Stimulated activated CD4-positive, alpha-beta T cell treated with anti-CD3 and anti-CD28 coated beads, Interleukin-1b, Interleukin-23, amount 100 ng/mL, for 4 hours (primary cell): ENCODE results near the gene NUDT16L1.

Experiments used
- DNase-seq, 2 donors: peaks; one replicate each; pipeline ENCODE4 v3.0.0-alpha.2; 2020; ENCODE audit warnings: low read depth in 2 of 2

The NUDT16L1 gene

GRCh38 chr16:4693296-4693955, at the start of gene NUDT16L1:
NUDT16L1 (plus strand) TSS chr16:4693562; CDS start chr16:4693727, 165 bp downstream.
- DNase-seq: peak; percentile 95 to 97

- no peak for DNase-seq
Observed at GRCh38 chr16:4646773-4647643, 46.4 kb upstream of the NUDT16L1 start.

GRCh38 chr16:4647644-4647980, 45.8 kb upstream of the NUDT16L1 start:
- no peak for DNase-seq

GRCh38 chr16:4648917-4649316, 44.4 kb upstream of the NUDT16L1 start:
- DNase-seq: no peak

- no peak for DNase-seq
Observed at GRCh38 chr16:4649744-4650442, 43.5 kb upstream of the NUDT16L1 start.

GRCh38 chr16:4650443-4651074, 42.8 kb upstream of the NUDT16L1 start:
- DNase-seq: peak; percentile 63 to 71

- DNase-seq: no peak
Observed at GRCh38 chr16:4651827-4652226, 41.5 kb upstream of the NUDT16L1 start.

GRCh38 chr16:4652561-4652960, 40.8 kb upstream of the NUDT16L1 start:
- no peak for DNase-seq

- DNase-seq: no peak
Observed at GRCh38 chr16:4654011-4654963, 39.1 kb upstream of the NUDT16L1 start.

- no peak for DNase-seq
Observed at GRCh38 chr16:4654964-4655590, 38.3 kb upstream of the NUDT16L1 start.

- DNase-seq: no peak
Observed at GRCh38 chr16:4655801-4656200, 37.6 kb upstream of the NUDT16L1 start.

- DNase-seq: no peak
Observed at GRCh38 chr16:4656221-4656620, 37.1 kb upstream of the NUDT16L1 start.

- DNase-seq: no peak
Observed at GRCh38 chr16:4656695-4657686, 36.4 kb upstream of the NUDT16L1 start.

GRCh38 chr16:4659363-4660353, 33.7 kb upstream of the NUDT16L1 start:
- no peak for DNase-seq

- peak; percentile 51 to 75 for DNase-seq
Observed at GRCh38 chr16:4660454-4661007, 32.8 kb upstream of the NUDT16L1 start.

GRCh38 chr16:4661661-4662060, 31.7 kb upstream of the NUDT16L1 start:
- no peak for DNase-seq

GRCh38 chr16:4663465-4663776, 29.9 kb upstream of the NUDT16L1 start:
- DNase-seq: no peak
